Sigmoid colon (tissue), 3 donors: ENCODE data around the gene FBXL4.

Experiments used
- POLR2A ChIP-seq, 2 donors: fragments of 450-650 bp; IDR thresholded peaks; one replicate each; pipeline ENCODE4 v1.6.1; 2016; ENCODE audit warnings: antibody characterized with exemption in 2 of 2, mild to moderate bottlenecking in 2 of 2, moderate library complexity in 2 of 2
- TF ChIP-seq, protein P1 (sequence below), 4 experiments: fragments of 450-650 bp in 3 of 4; fragments of 200-600 bp in 1 of 4; IDR thresholded peaks; one replicate each; pipeline ENCODE4 v1.5.1; 2016 to 2019; ENCODE audit warnings: antibody characterized with exemption in 4 of 4, mild to moderate bottlenecking in 3 of 4, moderate library complexity in 2 of 4

DNA sequence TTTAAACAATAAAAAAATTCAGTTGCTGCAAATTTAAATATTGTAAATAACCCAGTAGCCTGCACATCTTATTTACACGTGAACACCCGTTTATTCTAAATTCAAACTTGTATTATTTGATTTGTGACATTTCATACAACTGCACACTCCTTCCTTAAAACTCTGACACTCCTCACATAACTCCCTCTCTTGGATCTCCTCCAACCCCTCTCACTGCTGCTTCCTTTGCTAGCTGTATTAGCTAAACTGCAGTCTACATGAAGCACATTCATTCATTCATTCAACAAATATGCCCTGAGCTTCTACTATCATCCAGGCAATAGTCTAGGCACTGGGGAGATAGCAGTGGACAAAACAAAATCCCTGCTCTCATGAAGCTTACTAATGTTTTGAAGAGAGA, 47.0 kb downstream of the FBXL4 start:
- TF ChIP-seq, protein P1, sequence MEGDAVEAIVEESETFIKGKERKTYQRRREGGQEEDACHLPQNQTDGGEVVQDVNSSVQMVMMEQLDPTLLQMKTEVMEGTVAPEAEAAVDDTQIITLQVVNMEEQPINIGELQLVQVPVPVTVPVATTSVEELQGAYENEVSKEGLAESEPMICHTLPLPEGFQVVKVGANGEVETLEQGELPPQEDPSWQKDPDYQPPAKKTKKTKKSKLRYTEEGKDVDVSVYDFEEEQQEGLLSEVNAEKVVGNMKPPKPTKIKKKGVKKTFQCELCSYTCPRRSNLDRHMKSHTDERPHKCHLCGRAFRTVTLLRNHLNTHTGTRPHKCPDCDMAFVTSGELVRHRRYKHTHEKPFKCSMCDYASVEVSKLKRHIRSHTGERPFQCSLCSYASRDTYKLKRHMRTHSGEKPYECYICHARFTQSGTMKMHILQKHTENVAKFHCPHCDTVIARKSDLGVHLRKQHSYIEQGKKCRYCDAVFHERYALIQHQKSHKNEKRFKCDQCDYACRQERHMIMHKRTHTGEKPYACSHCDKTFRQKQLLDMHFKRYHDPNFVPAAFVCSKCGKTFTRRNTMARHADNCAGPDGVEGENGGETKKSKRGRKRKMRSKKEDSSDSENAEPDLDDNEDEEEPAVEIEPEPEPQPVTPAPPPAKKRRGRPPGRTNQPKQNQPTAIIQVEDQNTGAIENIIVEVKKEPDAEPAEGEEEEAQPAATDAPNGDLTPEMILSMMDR (IDR thresholded peaks at IDR 0.05), result no peak
- no peak for TF ChIP-seq POLR2A (IDR thresholded peaks at IDR 0.05)
